Gastrocnemius medialis (tissue), 4 donors: ENCODE results near the gene PLD1. TPM values are rescaled to one million over a fixed set of nuclear protein-coding genes. Genes with fewer than 3 reads are reported as not detected.

Experiments used
- ATAC-seq, 2 donors: fragments of 150-250 bp; one replicate each; pipeline ENCODE4 v1.9.1; 2016
- DNase-seq, 2 donors: peaks; one replicate each; pipeline ENCODE4 v3.0.0-alpha.2; 2019
- H3K27ac ChIP-seq, 4 donors: fragments of 200-600 bp; sonication (generic); 1 replicate in 1 of 4; 2 replicates in 3 of 4; pipeline ENCODE4 v1.5.1; 2016 to 2018; ENCODE audit warnings: mild to moderate bottlenecking in 2 of 4, moderate library complexity in 1 of 4
- H3K27me3 ChIP-seq, 3 donors: fragments of 200-600 bp; sonication (generic) in 2 of 3; 1 replicate in 1 of 3; 2 replicates in 2 of 3; pipeline versions ENCODE4 v1.5.1 to v1.6.0; 2016 to 2019; ENCODE audit warnings: mild to moderate bottlenecking in 1 of 3, moderate library complexity in 1 of 3
- H3K36me3 ChIP-seq, 2 donors: fragments of 200-600 bp; sonication (generic) in 1 of 2; one replicate each; pipeline ENCODE4 v1.5.1; 2017 to 2018
- H3K4me1 ChIP-seq, 2 donors: fragments of 200-600 bp; sonication (generic) in 1 of 2; one replicate each; pipeline ENCODE4 v1.5.1; 2016 to 2017; ENCODE audit warnings: mild to moderate bottlenecking in 2 of 2
- H3K4me3 ChIP-seq, 4 donors: fragments of 200-600 bp; sonication (generic) in 3 of 4; 1 replicate in 1 of 4; 2 replicates in 3 of 4; pipeline ENCODE4 v1.5.1; 2016 to 2019; ENCODE audit warnings: mild to moderate bottlenecking in 2 of 4
- H3K9me3 ChIP-seq, 3 donors: fragments of 200-600 bp; sonication (generic) in 2 of 3; 1 replicate in 1 of 3; 2 replicates in 2 of 3; pipeline ENCODE4 v1.5.1; 2016 to 2019
- CTCF ChIP-seq, 5 experiments: fragments of 450-650 bp in 3 of 5; fragments of 200-600 bp in 2 of 5; sonication (generic) in 2 of 5; IDR thresholded peaks in 4 of 5; conservative IDR thresholded peaks in 1 of 5; 1 replicate in 4 of 5; 2 replicates in 1 of 5; pipeline ENCODE4 v1.5.1; 2016 to 2019; ENCODE audit warnings: antibody characterized with exemption in 5 of 5, mild to moderate bottlenecking in 3 of 5, moderate library complexity in 3 of 5
- POLR2A ChIP-seq, 2 donors: fragments of 450-650 bp; IDR thresholded peaks; one replicate each; pipeline ENCODE4 v1.6.1; 2017; ENCODE audit warnings: antibody characterized with exemption in 2 of 2, mild to moderate bottlenecking in 2 of 2, moderate library complexity in 2 of 2
- in situ Hi-C, 4 donors: fragments of 200-750 bp; cut with MboI; loops; one replicate each; pipeline versions ENCODE4 v1.15.0 to v1.8.0; 2017; ENCODE audit warnings: low sequenced_read_pairs in 4 of 4
- intact Hi-C: fragments of 100-400 bp; cut with DNase I; formaldehyde crosslinking; loops from one replicate; pipeline ENCODE4 v1.15.1; 2023; ENCODE audit warnings: low total_unique reads
- total RNA-seq, 4 donors: library from RNA; depleted of rRNA; stranded (reverse); fragments of >200 nt; gene quantifications; one replicate each; pipeline versions ENCODE4 v1.1.0 to v1.2.3, GENCODE V29; 2016

PLD1 gene
- total RNA-seq, 4 donors from 2014 or later: 1.9 to 5.6 (median 4.6) TPM

- no peaks in the 10 kb centered on the region for H3K9me3 ChIP-seq
- H3K4me3 ChIP-seq: no peak overlapping the region
- intact Hi-C loops (no loop called here), in situ Hi-C loops (loop anchor here in 1 of 4 donors (25.0 kb wide), 1 partner anchor 676 kb away; no protein-coding TSS in a partner anchor)
- H3K36me3 ChIP-seq: no peaks in the 10 kb centered on the region
- ATAC-seq: no peak
- no peaks in the 10 kb centered on the region for H3K27me3 ChIP-seq
- no peak overlapping the region for H3K27ac ChIP-seq
- no peak for DNase-seq
- no peak for TF ChIP-seq CTCF (IDR thresholded peaks at IDR 0.05 in 4 of 5, conservative IDR thresholded peaks at IDR 0.05 in 1 of 5)
- no peak for TF ChIP-seq POLR2A (IDR thresholded peaks at IDR 0.05)
- H3K4me1 ChIP-seq: no peaks in the 10 kb centered on the region
These were observed 148.8 kb downstream of the PLD1 start for GRCh38 chr3:171661484-171661883.

- TF ChIP-seq POLR2A (IDR thresholded peaks at IDR 0.05) (no peak), CTCF (IDR thresholded peaks at IDR 0.05 in 4 of 5, conservative IDR thresholded peaks at IDR 0.05 in 1 of 5) (no peak)
- no peak overlapping the region for H3K27ac ChIP-seq
- no peak overlapping the region for H3K4me3 ChIP-seq
- no peaks in the 10 kb centered on the region for H3K27me3 ChIP-seq
- in situ Hi-C loops: loop anchor here in 1 of 4 donors (25.0 kb wide), 1 partner anchor 677 kb away; no protein-coding TSS in a partner anchor
- no peak for ATAC-seq
- H3K4me1 ChIP-seq: peaks cover 0 to 4% of the 10 kb centered on the region in 2 donors
- no peaks in the 10 kb centered on the region for H3K36me3 ChIP-seq
- DNase-seq: no peak
- H3K9me3 ChIP-seq: no peaks in the 10 kb centered on the region
- intact Hi-C loops: no loop called here
These were observed 150.1 kb downstream of the PLD1 start for GRCh38 chr3:171660188-171660587.

GRCh38 chr3:171658841-171659240, 151.4 kb downstream of the PLD1 start:
- in situ Hi-C loops (loop anchor here in 1 of 4 donors (25.0 kb wide), 1 partner anchor 678 kb away; no protein-coding TSS in a partner anchor), intact Hi-C loops (no loop called here)
- no peaks in the 10 kb centered on the region for H3K27me3 ChIP-seq
- TF ChIP-seq POLR2A (IDR thresholded peaks at IDR 0.05) (no peak), CTCF (IDR thresholded peaks at IDR 0.05 in 4 of 5, conservative IDR thresholded peaks at IDR 0.05 in 1 of 5) (no peak)
- no peaks in the 10 kb centered on the region for H3K9me3 ChIP-seq
- ATAC-seq (no peak), DNase-seq (no peak)
- peaks cover 6 to 14% of the 10 kb centered on the region in 2 donors for H3K4me1 ChIP-seq
- H3K27ac ChIP-seq: no peak overlapping the region
- no peaks in the 10 kb centered on the region for H3K36me3 ChIP-seq
- H3K4me3 ChIP-seq: no peak overlapping the region

- Histone ChIP-seq H3K4me3 (no peak overlapping the region), H3K9me3 (no peaks in the 10 kb centered on the region), H3K4me1 (peaks cover 8 to 14% of the 10 kb centered on the region in 2 donors), H3K27me3 (no peaks in the 10 kb centered on the region), H3K36me3 (no peaks in the 10 kb centered on the region), H3K27ac (peak overlapping the region; percentile 2 to 46 (median 44))
- intact Hi-C loops: no loop called here
- TF ChIP-seq CTCF (IDR thresholded peaks at IDR 0.05 in 4 of 5, conservative IDR thresholded peaks at IDR 0.05 in 1 of 5) (no peak), POLR2A (IDR thresholded peaks at IDR 0.05) (no peak)
- in situ Hi-C loops: loop anchor here in 1 of 4 donors (25.0 kb wide), 1 partner anchor 682 kb away; no protein-coding TSS in a partner anchor
- DNase-seq: peak; percentile 68 to 79
- ATAC-seq: peak; percentile 98 to 99
These were observed 155.5 kb downstream of the PLD1 start for GRCh38 chr3:171654809-171655208.

GRCh38 chr3:171654326-171654725, 156.0 kb downstream of the PLD1 start:
- Histone ChIP-seq H3K4me3 (no peak overlapping the region), H3K27me3 (no peaks in the 10 kb centered on the region), H3K9me3 (no peaks in the 10 kb centered on the region), H3K4me1 (peaks cover 11 to 14% of the 10 kb centered on the region in 2 donors), H3K27ac (peak overlapping the region; percentile 2 to 46 (median 44)), H3K36me3 (no peaks in the 10 kb centered on the region)
- ATAC-seq (no peak), DNase-seq (no peak)
- no peak for TF ChIP-seq POLR2A (IDR thresholded peaks at IDR 0.05)
- no peak for TF ChIP-seq CTCF (IDR thresholded peaks at IDR 0.05 in 4 of 5, conservative IDR thresholded peaks at IDR 0.05 in 1 of 5)
- in situ Hi-C loops (loop anchor here in 1 of 4 donors (25.0 kb wide), 1 partner anchor 683 kb away; no protein-coding TSS in a partner anchor), intact Hi-C loops (no loop called here)
